ENCODE results near the gene LAMTOR1. TPM values are rescaled to one million over a fixed set of nuclear protein-coding genes. Genes with fewer than 3 reads are reported as not detected.

Gene LAMTOR1
- total and polyA plus RNA-seq, 2 of the 8 experiments (the other 6 are each of a cell fraction or from before 2014, with no cell fraction given), result 82.1 to 160 TPM

DNA sequence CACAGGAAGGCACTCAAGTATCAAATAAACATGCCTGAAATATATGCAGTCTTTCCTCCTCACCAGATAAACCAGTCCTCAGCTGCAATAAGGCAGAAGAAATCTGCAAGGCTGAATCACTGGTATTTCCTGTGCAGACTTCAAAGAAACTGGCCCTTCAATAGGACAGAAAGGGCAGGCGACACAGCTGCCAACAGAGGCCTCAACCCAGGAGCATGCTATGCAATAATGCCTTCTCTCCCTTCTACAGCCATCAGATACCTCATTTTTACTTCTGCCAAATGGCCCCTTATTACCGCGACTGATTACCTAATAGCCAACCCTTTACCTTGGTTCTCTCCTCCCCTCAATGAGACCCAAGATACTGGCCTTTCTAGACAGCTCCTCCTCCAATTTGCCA is 30.7 kb downstream of the LAMTOR1 start:
- H3K4me3 ChIP-seq (ENCODE audit: extremely low read depth in 1 of 4, insufficient read depth in 2 of 4, low read depth in 3 of 4, low read length in 4 of 4), result no peak overlapping the region
- H3K4me1 ChIP-seq (replicated peaks in 1 of 4; ENCODE audit: control insufficient read depth in 3 of 4, insufficient read depth in 4 of 4, low read length in 3 of 4), result peaks cover 0 to 11% (median 2%) of the 10 kb centered on the region in 4 experiments; a peak in 3 of 7 replicates
- no peak overlapping the region for H3K27ac ChIP-seq (ENCODE audit: low read depth, low read length)
- no peak overlapping the region for H3K14ac ChIP-seq (ENCODE audit: insufficient read length)
- no peak overlapping the region for H2BK15ac ChIP-seq (ENCODE audit: low read length)
- no peak overlapping the region; a peak in 1 of 4 replicates for H3K4me2 ChIP-seq (ENCODE audit: insufficient read depth in 1 of 2, low read depth in 2 of 2, low read length in 2 of 2)
- peaks cover 3 to 16% of the 10 kb centered on the region in 2 experiments for H4K20me1 ChIP-seq (replicated peaks in 1 of 2; ENCODE audit: control insufficient read depth in 1 of 2, insufficient read depth in 2 of 2, low read length in 2 of 2)
- no peak overlapping the region for H4K8ac ChIP-seq (ENCODE audit: extremely low read depth, insufficient read depth, low read length)
- H3K79me2 ChIP-seq (ENCODE audit: control insufficient read depth in 1 of 2, insufficient read depth in 2 of 2, low read length in 2 of 2), result peaks cover 12 to 94% of the 10 kb centered on the region in 2 experiments
- no peak overlapping the region for H4K5ac ChIP-seq (ENCODE audit: insufficient read length, low read depth, low read length)
- no peaks in the 10 kb centered on the region for H3K27me3 ChIP-seq (replicated peaks in 1 of 4; ENCODE audit: control insufficient read depth in 3 of 4, extremely low read depth in 1 of 4, insufficient read depth in 3 of 4, low read length in 3 of 4)
- H3K9me3 ChIP-seq (ENCODE audit: insufficient read depth in 2 of 2, low read depth in 1 of 2, low read length in 1 of 2), result no peaks in the 10 kb centered on the region
- no peak overlapping the region for H3K56ac ChIP-seq (replicated peaks; ENCODE audit: insufficient read length, low read depth, low read length)
- H2BK20ac ChIP-seq (ENCODE audit: low read length), result no peak overlapping the region
- WGBS, 2 experiments (ENCODE audit: extremely low coverage in 1 of 2, insufficient coverage in 1 of 2, insufficient read length in 1 of 2, insufficient replicate concordance in 2 of 2, low coverage in 1 of 2, low lambda C conversion rate in 2 of 2, missing lambda C conversion rate in 1 of 2), result 83% methylated on average over 3 of the region's 3 CpGs; no CpG with 5 or more reads in 1 of the 2 experiments
- no peak for DNase-seq (ENCODE audit: low read depth in 1 of 2, low spot score in 2 of 2)
- H3K23ac ChIP-seq (ENCODE audit: insufficient read length), result no peak overlapping the region
- POLR2A ChIA-PET (ENCODE audit: partially characterized antibody), result interaction anchor here (0.9 to 1.9 kb wide), 4 partner anchors 13 to 28 kb away, joined by 3 to 4 read pairs (median 3); no protein-coding TSS in a partner anchor
- no peak overlapping the region for H2BK12ac ChIP-seq (ENCODE audit: low read depth, low read length)
- CTCF ChIA-PET (ENCODE audit: partially characterized antibody), result interaction anchor here (0.7 to 5.1 kb wide), 7 partner anchors 8 to 359 kb away, joined by 3 to 33 read pairs (median 4); no protein-coding TSS in a partner anchor
- H4K91ac ChIP-seq (replicated peaks; ENCODE audit: insufficient read length, low read length), result no peak overlapping the region
- no peak overlapping the region for H2AK5ac ChIP-seq (ENCODE audit: low read depth, low read length)
- no peak overlapping the region for H2AFZ ChIP-seq (ENCODE audit: low read length)
- H3K36me3 ChIP-seq (ENCODE audit: control insufficient read depth in 2 of 4, insufficient read depth in 4 of 4, low read length in 3 of 4), result peaks cover 0 to 15% (median 3%) of the 10 kb centered on the region in 4 experiments; a peak in 3 of 8 replicates
- H3K18ac ChIP-seq (ENCODE audit: extremely low read depth, low read length), result no peak overlapping the region
- no peak overlapping the region for H3K4ac ChIP-seq (replicated peaks; ENCODE audit: insufficient read length, low read depth, low read length)
- peaks cover 14% of the 10 kb centered on the region; the same call in 1 of the 2 replicates for H3K79me1 ChIP-seq (ENCODE audit: low read depth, low read length)
- no peak overlapping the region for H2BK120ac ChIP-seq (replicated peaks; ENCODE audit: low read depth, low read length)
- H3K9ac ChIP-seq (replicated peaks in 1 of 4; ENCODE audit: extremely low read depth in 1 of 4, low read depth in 3 of 4, low read length in 3 of 4), result no peak overlapping the region
- H3K23me2 ChIP-seq (ENCODE audit: low read depth, low read length), result no peaks in the 10 kb centered on the region
- no peak for FAIRE-seq
- no peak overlapping the region for H2BK5ac ChIP-seq (ENCODE audit: low read depth, low read length)
